NT2/D1 (cell line): ENCODE results near the gene OPCML.

Experiments
- YY1 ChIP-seq: IDR thresholded peaks from 2 replicates; pipeline ENCODE4 v1.6.1; 2011; ENCODE audit not compliant: insufficient read length, insufficient read depth
- ZNF274 ChIP-seq: IDR thresholded peaks from 2 replicates; pipeline ENCODE4 v1.6.1; 2011; ENCODE audit warnings: mild to moderate bottlenecking, low read depth, low read length

GRCh38 chr11:132671851-132672370 is 860.4 kb downstream of the OPCML start:
- TF ChIP-seq ZNF274 = no peak
- no peak for TF ChIP-seq YY1
